GM19193 (cell line): ENCODE data around the gene ERMARD.

Source experiments
- POLR2A ChIP-seq: IDR thresholded peaks from 4 replicates; pipeline ENCODE4 v1.6.1; 2011; ENCODE audit not compliant: insufficient read depth, insufficient read length; ENCODE audit errors: extremely low read depth

ERMARD gene

GRCh38 chr6:169813969-169814368 is 62.5 kb downstream of the ERMARD start:
- TF ChIP-seq POLR2A, result no peak

DNA sequence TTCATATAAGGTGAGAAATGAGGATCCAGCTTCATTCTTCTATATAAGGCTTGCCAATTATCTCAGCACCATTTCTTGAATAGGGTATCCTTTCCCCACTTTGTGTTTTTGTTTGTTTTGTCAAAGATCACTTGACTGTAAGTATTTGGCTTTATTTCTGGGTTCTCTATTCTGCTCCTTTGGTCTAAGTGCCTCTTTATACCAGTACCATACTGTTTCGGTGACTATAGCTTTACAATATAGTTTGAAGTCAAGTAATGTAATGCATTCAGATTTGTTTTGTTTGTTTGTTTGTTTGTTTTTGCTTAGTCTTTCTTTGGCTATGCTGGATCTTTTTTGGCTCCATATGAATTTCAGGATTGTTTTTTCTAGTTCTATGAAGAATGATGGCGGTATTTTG is 64.6 kb downstream of the ERMARD start:
- no peak for TF ChIP-seq POLR2A

GRCh38 chr6:169816975-169817374 is 65.6 kb downstream of the ERMARD start:
- no peak for TF ChIP-seq POLR2A

DNA sequence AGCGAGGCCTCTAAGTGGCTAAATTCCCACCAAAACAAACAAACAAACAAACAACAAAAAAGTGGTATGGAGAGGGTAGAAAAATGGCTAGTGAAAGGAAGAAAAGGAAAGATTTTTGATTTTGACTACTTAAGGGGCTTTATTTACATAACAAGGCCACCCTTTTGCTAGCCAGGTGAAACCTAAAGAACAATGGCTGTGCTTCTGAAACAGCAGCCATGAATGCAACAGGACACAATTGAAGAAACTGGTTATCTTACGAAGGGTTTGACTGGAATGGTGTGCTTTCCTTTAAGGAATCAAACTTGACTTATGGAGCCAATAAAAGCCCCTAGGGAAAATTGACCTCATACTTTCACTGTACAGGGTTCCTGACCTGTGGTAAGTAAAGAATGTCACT is 68.9 kb downstream of the ERMARD start:
- TF ChIP-seq POLR2A, result no peak

DNA sequence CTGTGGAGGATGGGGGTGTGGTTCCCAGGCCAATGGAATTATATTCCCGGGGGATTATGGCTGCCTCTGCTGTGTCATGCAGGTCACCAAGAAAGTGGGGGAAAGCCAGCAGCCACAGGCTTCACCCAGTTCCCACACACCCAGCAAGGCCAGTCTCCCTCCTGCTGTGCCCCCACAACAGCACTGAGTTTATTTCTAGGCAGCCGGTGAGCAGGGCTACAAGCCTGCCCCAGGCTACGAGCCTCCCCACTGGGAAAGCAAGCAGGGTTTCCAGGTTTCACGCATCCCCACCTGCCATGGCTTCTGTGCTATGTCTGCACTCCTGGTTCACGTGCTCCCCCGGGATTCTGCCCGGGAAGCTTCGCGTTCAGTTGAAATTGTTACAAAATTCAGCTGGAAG is 72.6 kb downstream of the ERMARD start:
- no peak for TF ChIP-seq POLR2A

- TF ChIP-seq POLR2A, result no peak
These were observed 73.6 kb downstream of the ERMARD start for GRCh38 chr6:169824848-169825557.

GRCh38 chr6:169825558-169826225 is 74.3 kb downstream of the ERMARD start:
- no peak for TF ChIP-seq POLR2A

DNA sequence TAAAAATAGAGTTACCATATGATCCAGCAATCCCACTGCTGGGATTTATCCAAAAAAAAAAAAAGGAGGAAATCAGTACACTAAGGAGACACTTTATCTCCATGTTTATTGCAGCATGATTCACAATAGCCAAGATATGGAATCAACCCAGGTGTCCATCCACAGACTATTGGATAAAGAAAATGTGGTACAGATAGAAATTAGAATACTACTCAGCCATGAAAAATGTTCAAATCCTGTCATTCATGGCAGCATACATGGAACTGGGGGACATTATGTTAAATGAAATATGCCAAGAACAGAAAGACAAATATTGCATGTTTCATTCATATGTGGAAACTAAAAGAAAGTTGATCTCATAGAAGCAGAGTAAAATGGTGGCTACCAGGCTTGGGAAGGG is 75.3 kb downstream of the ERMARD start:
- no peak for TF ChIP-seq POLR2A

- no peak for TF ChIP-seq POLR2A
These were observed 75.9 kb downstream of the ERMARD start for GRCh38 chr6:169827290-169827717.

- TF ChIP-seq POLR2A, result no peak
These were observed 76.8 kb downstream of the ERMARD start for GRCh38 chr6:169828176-169828575.

- no peak for TF ChIP-seq POLR2A
These were observed 78.4 kb downstream of the ERMARD start for GRCh38 chr6:169829786-169830185.

GRCh38 chr6:169830876-169831275 is 79.5 kb downstream of the ERMARD start:
- TF ChIP-seq POLR2A, result no peak
